Measurements from ENCODE around the gene OR51Q1. TPM values are rescaled to one million over a fixed set of nuclear protein-coding genes. Genes with fewer than 3 reads are reported as not detected.

The OR51Q1 gene
- total RNA-seq, 1 donor from 2014 or later, result not detected

- peak; percentile 55 for DNase-seq (ENCODE audit: low spot score)
- H3K4me3 Mint-ChIP-seq, result no peak overlapping the region
- H3K27me3 Mint-ChIP-seq (ENCODE audit: insufficient read depth, low read depth), result peaks cover 2% of the 10 kb centered on the region
These were observed 37.6 kb upstream of the OR51Q1 start for GRCh38 chr11:5384335-5384734.

GRCh38 chr11:5390210-5390609 lies 31.7 kb upstream of the OR51Q1 start:
- H3K27me3 Mint-ChIP-seq (ENCODE audit: insufficient read depth, low read depth), result no peaks in the 10 kb centered on the region
- no peaks in the 10 kb centered on the region for H3K9me3 Mint-ChIP-seq
- Histone ChIP-seq H3K4me2 (no peak overlapping the region), H2AFZ (replicated peaks) (no peak overlapping the region), H4K20me1 (ENCODE audit: low read depth) (no peaks in the 10 kb centered on the region), H3K9me3 (ENCODE audit: low read depth) (no peaks in the 10 kb centered on the region), H3F3A (ENCODE audit: low read depth) (peaks cover 3% of the 10 kb centered on the region), H3K4me3 (no peak overlapping the region), H3K36me3 (no peaks in the 10 kb centered on the region), H3K27me3 (peaks cover 5% of the 10 kb centered on the region), H3K4me1 (peaks cover 4% of the 10 kb centered on the region), H3K27ac (no peak overlapping the region), H3K79me2 (ENCODE audit: low read depth) (no peaks in the 10 kb centered on the region), H3K9ac (no peak overlapping the region)
- DNase-seq (ENCODE audit: low spot score), result no peak
- H3K4me1 Mint-ChIP-seq, result no peaks in the 10 kb centered on the region
- no peak for TF ChIP-seq EZH2 (IDR thresholded peaks at IDR 0.05)
- TF ChIP-seq CTCF (IDR thresholded peaks at IDR 0.05), result peak; percentile 38
- H3K27ac Mint-ChIP-seq, result no peak overlapping the region
- no peak overlapping the region for H3K4me3 Mint-ChIP-seq
- no peaks in the 10 kb centered on the region for H3K36me3 Mint-ChIP-seq

More at GRCh38 chr11:5384335-5384734, 37.6 kb upstream of the OR51Q1 start:
- peak overlapping the region; percentile 20 for H3K4me3 ChIP-seq
- no peak overlapping the region for H3K9ac ChIP-seq
- no peaks in the 10 kb centered on the region for H3K4me1 Mint-ChIP-seq
- no peak overlapping the region for H2AFZ ChIP-seq (replicated peaks)
- peak overlapping the region; percentile 73 for H3K4me2 ChIP-seq
- H3K36me3 ChIP-seq, result no peaks in the 10 kb centered on the region
- H3K27me3 ChIP-seq, result peaks cover 35% of the 10 kb centered on the region
- no peak overlapping the region for H3K27ac Mint-ChIP-seq
- peak overlapping the region; percentile 92 for H3K27ac ChIP-seq
- H3K79me2 ChIP-seq (ENCODE audit: low read depth), result no peaks in the 10 kb centered on the region
- no peak for TF ChIP-seq EZH2phosphoT487 (IDR thresholded peaks at IDR 0.05)
- no peak for TF ChIP-seq CTCF (IDR thresholded peaks at IDR 0.05)
- no peak for TF ChIP-seq EZH2 (IDR thresholded peaks at IDR 0.05)
- peaks cover 28% of the 10 kb centered on the region for H3F3A ChIP-seq (ENCODE audit: low read depth)
- peaks cover 30% of the 10 kb centered on the region for H3K4me1 ChIP-seq
- no peaks in the 10 kb centered on the region for H3K9me3 ChIP-seq (ENCODE audit: low read depth)
- H4K20me1 ChIP-seq (ENCODE audit: low read depth), result no peaks in the 10 kb centered on the region
- no peaks in the 10 kb centered on the region for H3K36me3 Mint-ChIP-seq
- no peaks in the 10 kb centered on the region for H3K9me3 Mint-ChIP-seq

GRCh38 chr11:5394091-5394490 lies 27.8 kb upstream of the OR51Q1 start:
- TF ChIP-seq EZH2 (IDR thresholded peaks at IDR 0.05) (no peak), EZH2phosphoT487 (IDR thresholded peaks at IDR 0.05) (no peak), CTCF (IDR thresholded peaks at IDR 0.05) (no peak)
- Mint-ChIP-seq H3K27ac (no peak overlapping the region), H3K4me3 (no peak overlapping the region), H3K4me1 (no peaks in the 10 kb centered on the region), H3K9me3 (no peaks in the 10 kb centered on the region), H3K36me3 (no peaks in the 10 kb centered on the region), H3K27me3 (ENCODE audit: insufficient read depth, low read depth) (peaks cover 3% of the 10 kb centered on the region)
- Histone ChIP-seq H3K9ac (no peak overlapping the region), H4K20me1 (ENCODE audit: low read depth) (no peaks in the 10 kb centered on the region), H3K27ac (no peak overlapping the region), H3K4me3 (no peak overlapping the region), H3K79me2 (ENCODE audit: low read depth) (no peaks in the 10 kb centered on the region), H3K4me1 (no peaks in the 10 kb centered on the region), H3K27me3 (no peaks in the 10 kb centered on the region), H3K9me3 (ENCODE audit: low read depth) (no peaks in the 10 kb centered on the region), H3F3A (ENCODE audit: low read depth) (no peaks in the 10 kb centered on the region), H3K36me3 (no peaks in the 10 kb centered on the region), H2AFZ (replicated peaks) (no peak overlapping the region), H3K4me2 (no peak overlapping the region)
- DNase-seq (ENCODE audit: low spot score), result no peak

All from neural progenitor cell (in vitro differentiated cells).